ENCODE results near the gene EFCAB14.
"Not testable (repeated sequence)": the region's sequence is repeated elsewhere in the genome, so short reads cannot be mapped to it uniquely, and the experiment has no call there.

Gene EFCAB14

DNA sequence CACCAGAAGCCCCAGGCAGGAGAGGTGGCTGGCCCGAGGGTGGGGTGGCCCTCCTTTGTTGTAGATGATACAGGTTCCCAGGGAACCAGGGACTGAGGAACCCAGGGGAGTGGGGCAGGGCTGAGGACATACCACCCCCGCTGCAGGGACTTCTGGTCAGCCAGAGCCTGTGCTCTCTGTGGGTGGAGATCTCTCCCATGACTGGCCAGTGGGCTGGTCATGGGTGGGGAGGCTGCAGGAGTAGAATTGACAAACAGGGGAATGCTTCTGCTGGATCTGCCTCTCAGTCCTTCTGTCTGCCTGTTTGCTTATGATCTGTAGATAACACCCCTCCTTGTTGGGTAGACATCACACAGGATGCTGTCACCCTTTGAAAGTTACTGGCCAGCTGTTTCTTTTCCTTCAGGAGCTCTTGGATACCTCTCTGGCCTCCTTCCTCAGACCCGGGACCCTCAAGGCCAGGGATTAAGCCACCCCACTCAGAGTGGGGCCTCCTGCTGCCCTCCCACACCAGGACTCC lies 2.8 kb upstream of the EFCAB14 start:
- no peak for DNase-seq

DNA sequence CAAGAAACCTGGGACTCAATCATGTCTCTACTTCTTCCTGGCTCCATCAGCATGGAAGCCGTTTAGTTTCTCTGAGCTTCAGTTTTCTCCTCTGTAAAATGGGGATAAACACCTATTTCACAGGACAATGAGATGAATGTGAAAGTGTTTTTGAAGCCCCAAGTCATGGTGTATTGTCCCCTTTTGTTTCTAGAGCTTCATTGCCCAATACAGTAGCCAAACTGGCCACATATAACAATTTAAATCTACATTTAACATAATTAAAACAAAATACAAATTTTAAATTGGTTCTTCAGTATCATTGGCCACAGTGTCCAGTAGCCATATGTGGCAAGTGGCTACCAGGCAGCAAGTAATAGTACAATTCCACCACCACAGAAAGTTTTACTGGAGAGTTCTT lies 2.3 kb upstream of the EFCAB14 start:
- no peak for DNase-seq

DNA sequence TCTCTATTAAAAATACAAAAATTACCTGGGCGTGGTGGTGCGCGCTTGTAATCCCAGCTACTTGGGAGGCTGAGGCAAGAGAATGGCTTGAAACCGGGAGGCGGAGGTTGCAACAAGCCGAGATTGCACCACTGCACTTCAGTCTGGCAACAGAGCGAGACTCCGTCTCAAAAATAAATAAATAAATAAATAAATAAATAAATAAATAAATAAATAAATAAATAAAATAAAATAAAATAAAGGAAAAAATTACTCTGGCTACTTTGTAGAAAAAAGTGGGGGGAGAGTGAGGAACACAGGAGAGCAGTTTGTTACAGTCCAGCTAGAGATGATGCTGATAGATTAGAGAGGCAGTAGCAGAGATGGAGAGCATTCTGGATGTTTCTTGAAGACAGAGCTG lies 1.4 kb upstream of the EFCAB14 start:
- not testable (repeated sequence) for DNase-seq

DNA sequence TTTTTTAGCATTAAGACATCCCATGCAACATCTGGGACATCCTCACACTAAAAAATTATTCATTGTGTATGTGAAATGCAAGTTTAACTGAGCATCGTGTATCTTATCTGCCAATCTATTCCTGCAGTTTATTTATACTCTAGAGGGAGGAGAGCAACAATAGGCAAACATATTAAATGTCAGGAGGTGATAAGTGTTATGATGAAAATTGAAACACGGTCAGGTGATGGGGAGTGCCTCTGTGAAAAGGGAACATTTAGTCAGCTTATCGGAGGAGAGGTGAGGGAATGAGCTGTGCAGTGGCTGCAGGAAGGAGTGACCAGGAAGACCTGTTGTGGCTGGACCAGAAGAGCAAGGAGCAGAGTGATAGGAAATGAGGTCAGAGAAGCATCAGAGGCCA lies 775 bp upstream of the EFCAB14 start:
- DNase-seq = no peak

DNA sequence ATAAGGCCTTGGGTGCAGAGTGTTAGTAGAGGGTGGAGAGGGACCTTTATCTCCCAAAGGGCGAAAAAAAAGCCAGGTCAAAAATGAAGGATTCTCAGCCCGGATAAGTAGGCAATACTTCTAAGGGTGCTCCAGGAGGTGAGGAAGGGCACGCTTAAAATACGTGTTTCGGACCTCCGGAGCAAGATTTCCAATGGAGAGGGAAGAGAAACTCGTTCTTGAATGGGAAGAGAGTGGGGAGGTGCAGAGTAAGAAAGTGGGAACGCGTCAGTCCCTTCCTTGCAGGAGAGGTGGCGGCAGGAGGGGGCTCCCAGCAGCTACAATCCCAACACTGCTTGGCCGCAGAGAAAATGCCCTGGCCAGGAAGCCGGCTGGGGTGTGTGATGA lies 581 bp downstream of the EFCAB14 start:
- no peak for DNase-seq

DNA sequence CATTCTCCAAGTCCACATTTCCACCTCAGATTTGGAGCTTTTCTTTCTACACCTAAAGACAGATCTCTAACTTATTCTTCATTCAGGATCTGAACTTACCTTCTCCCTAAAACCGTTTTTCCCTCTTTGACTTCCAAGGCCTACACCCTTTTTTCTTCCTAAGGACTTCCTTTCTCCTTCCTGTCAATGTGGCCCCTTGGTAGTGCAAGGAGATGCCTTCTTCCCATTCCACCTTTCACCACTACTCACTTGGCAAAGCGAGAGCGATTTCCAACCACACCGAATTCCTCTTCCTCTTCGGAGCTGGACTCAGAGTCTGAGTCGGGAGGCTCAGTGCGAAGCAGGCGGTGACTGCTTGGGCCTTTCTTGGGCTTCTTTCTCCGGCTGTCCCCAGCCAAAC lies 1.3 kb downstream of the EFCAB14 start:
- DNase-seq = no peak

DNA sequence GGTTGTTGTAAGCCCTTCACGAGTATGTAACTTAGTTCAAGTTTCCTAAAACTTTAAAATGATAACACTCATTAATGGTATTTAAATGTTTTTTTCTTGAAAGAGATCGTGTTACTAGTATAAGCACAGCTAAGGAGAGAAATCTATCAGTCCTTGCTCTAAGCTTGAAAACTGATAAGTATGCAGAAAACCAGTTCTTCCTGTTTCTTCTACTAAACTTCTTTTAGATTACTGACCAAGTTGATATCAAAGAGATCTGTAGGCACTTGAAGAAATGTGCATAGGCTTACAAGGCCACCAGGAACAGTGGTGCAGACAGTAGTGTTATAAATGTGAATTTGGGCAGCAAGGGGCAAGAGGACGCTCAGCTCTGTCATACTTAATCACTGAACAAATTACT lies 3.9 kb downstream of the EFCAB14 start:
- no peak for DNase-seq

DNA sequence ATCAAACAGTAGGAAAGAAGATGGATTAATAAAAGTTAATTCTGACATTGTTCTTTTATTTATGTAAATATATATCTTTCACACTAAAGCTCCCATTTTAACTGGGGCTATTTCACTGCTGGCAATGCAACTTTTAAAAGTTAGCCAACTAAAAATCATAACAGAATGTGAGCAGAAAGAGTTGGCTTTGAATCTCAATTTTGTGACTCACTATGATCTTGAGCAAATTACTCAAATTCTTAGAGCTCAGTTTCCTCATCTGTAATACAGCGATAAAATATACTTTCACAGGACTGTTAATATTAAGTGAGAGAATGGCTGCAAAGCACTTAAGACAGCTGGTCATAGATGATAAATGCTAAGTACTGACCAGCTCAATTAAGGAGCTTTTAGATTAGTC lies 10.8 kb downstream of the EFCAB14 start:
- DNase-seq = no peak

DNA sequence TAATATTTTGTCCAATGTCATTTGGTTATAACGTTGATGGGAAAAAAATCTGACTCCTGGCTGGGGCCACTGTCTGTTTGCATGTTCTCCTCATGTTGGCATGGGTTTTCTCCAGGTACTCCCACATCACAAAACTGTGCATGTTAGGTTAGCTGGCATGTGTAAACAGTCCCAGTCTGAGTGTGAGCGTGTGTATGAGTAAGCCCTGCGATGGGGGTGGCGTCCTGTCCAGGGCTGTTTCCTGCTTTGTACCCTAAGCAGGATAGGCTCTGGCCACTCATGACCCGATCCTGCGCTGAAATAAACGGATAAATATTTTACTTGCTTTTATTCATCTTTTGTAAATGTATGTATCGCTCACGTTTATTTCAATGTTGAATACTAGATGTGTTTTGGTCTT lies 13.5 kb downstream of the EFCAB14 start:
- DNase-seq = no peak

DNA sequence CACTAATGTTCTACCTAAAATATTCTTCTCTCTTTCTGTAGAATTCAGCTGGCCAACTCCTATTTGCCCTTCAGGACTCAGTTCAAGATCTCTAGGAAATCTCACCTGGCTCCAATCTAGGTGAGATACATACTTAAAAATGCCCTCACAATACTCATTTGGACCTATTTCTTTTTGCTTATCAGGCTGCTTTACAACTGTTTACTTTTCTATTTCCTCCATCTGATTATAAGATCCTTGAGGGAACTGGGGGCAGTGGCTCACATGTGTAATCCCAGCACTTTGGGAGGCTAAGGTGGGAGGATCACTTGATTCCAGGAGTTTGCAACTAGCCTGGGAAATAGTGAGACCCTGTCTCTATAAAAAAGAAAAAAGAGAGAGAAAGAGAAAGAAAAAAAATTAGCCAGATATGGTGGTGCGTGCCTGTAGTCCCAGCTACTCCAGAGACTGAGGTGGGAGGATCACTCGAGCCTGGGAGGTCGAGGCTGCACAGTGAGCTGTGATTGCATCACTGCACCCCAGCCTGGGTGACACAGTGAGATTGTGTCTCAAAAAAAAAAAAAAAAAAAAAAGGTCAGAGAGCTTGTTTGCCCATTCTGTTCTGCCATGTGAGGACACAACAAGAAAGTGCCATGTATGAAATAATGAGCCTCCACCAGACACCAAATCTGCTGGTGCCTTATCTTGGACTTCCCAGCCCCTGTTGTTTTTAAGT lies 14.8 kb downstream of the EFCAB14 start:
- DNase-seq = no peak

DNA sequence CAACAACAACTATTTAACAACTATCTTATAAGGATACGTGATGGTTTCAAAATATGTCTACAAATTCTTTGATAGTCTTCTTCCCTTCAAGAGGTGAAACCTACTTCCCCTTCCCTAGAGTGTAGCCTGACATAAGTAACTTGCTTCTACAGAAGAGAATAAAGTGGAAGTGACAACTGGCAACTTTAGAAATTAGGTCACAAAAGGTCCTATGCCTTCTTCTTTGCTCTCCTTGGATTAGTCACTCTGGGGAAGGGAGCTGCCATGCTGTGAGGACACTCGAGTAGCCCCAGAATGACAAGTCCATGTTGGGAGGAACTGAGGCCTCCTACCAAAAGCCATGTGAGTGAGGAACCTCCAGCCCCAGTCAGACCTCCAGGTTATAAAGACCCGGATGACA lies 19.2 kb downstream of the EFCAB14 start:
- DNase-seq = no peak

DNA sequence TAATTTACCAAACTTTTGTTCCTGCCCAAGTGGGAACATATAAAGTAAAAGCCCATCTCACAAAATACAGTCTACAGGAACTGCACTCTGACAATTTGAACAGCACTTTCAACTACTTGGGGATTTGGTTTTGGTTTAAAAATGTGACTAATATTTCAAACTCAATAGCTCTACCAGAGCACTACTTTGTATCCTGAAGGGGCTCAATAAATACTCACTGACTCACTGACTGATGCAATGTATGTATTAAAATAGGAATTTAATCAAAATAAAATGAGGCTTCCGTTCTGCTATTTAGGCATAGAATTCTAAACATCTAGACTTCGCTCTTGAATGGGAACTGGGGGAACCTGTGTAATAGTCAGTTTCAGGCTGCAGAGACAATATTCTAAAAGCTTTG lies 21.9 kb downstream of the EFCAB14 start:
- no peak for DNase-seq

DNA sequence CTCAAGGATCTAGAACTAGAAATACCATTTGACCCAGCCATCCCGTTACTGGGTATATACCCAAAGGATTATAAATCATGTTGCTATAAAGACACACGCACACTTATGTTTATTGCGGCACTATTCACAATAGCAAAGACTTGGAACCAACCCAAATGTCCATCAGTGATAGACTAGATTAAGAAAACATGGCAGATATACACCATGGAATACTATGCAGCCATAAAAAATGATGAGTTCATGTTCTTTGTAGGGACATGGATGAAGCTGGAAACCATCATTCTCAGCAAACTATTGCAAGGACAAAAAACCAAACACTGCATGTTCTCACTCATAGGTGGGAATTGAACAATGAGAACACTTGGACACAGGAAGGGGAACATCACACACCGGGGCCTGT lies 24.2 kb downstream of the EFCAB14 start:
- not testable (repeated sequence) for DNase-seq

DNA sequence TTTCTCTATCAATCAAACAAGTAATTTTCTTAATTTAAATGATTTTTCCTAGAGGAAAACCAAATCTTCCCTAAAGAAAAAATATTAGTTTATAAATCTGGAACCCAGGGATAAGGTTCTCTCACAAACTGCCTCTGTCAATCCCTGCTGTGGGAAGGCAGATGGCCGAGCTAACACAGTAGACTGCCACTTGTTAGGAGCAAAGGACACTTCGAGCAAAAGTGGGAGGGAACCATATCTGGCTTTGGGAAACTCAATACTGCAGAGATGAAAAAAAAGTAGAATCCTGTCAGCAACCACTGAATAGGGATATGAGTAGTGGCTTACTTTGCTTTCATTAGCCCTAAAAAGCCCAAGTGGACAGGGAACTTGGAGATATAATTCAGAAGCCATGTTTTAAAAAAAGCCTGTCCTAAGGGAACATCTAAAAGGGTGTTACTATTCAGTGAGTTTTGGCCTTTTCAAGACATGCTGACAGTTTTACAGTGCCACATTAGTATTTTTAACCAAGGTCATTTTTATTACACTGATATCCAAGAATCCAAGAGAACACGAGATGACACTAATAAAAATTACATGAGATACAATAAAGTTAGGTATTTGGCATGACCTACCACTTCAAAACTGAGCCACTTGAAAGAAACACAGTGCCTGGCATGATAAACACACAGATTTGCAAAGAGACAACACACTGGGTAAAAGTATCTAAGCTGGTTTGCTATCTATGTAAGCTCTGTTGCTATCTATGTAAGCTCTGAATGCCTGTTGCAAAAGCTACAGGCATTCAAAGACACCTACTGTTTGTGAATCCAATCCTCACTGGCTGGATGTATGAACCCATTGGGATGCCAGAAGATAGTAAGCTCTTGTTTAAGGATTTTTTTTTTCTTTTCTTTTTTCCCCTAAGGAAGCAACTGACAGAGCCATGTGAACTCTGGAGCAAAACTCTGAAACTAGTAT lies 25.8 kb downstream of the EFCAB14 start:
- no peak for DNase-seq

DNA sequence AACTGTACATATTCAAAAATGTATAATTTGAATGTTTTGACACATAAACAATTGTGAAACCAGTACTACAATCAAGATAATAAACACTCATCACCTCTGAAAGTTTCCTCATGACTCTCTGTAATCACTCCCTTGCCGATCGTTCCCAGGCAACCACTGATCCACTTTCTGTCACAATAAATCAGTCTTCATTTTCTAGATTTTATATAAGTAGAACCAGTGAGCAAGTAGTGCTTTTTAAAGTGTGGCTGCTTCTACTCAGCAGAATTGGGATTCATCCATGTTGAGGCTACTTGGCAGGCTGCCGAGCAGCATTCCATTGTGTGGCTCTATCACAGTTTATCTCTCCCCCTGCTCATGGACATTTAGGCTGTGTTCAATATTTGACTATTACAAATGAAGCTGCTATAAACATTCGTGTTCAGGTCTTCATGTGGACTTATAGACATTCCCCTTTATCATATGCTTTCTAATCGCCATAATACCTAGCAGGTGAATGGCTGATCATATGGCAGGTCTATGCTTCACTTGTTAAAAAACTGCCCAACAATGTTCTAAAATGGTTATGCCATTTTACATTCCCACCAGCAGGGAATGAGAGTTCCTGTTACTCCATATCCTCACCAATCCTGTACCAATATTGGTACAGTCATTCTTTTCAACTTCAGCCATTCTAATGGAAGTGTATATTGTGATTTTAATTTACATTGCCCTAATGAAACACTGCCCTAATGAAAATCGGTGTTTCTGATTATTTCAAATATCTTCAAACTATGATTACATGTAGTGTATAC lies 26.7 kb downstream of the EFCAB14 start:
- DNase-seq = no peak

DNA sequence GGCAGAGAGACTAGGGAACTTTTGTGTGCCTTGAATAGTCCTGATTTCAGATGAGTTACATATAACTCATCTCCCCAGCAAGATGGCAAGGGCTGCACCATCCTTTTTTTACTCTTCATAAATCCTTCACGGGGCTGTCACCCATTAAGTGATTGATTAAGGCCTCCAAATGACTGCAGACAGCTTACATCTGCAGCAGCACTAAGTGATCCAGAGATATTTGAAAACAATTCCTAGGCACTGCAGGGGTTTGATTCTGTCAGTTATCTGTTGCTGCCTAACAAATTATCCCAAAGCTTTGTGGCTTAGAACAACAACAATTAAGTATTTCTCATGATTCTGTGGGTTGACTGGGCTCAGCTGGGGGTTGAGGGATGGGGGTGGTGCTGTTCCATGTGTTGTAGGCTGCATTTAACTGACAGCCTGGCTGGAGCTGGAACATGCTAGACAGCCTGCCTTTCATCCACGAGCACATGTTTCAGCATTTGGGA lies 27.9 kb downstream of the EFCAB14 start:
- no peak for DNase-seq

DNA sequence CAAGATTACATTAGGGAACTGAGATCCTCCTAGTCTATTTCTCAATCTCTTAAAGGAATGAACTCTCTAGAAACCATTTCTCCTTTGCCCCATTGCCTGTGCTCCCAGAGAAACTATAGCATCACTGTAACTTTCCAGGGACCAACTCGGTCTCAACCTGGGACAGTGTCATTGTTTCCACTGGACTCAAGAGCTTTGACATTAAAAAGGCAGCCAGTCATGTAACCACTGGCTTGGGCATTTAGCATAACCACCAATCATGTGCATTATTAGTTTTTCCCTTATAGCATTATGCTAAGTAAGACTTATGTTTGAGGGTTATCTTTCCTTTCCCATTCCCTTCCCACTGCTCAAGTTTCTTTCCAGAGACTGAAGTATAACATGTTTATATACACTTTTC lies 29.0 kb downstream of the EFCAB14 start:
- no peak for DNase-seq

DNA sequence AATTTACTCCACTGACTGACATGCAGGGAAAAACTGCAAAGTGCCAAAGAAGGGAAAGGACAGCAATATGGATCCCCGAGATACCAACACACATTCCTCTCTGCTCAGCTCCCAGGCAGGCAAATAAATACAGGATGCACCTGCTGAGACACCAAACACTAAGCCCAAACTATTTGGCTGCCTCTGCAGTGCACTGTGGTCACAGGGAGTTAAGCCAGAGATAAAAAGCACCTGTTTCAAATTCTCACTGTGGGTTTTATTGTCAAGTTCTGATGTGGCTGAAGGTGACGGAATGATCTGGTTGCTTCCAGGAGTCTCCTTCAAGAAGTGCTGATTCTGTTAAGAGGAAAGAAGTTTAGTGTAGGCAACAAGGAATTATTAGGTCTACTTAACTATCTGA lies 29.6 kb downstream of the EFCAB14 start:
- DNase-seq = no peak

DNA sequence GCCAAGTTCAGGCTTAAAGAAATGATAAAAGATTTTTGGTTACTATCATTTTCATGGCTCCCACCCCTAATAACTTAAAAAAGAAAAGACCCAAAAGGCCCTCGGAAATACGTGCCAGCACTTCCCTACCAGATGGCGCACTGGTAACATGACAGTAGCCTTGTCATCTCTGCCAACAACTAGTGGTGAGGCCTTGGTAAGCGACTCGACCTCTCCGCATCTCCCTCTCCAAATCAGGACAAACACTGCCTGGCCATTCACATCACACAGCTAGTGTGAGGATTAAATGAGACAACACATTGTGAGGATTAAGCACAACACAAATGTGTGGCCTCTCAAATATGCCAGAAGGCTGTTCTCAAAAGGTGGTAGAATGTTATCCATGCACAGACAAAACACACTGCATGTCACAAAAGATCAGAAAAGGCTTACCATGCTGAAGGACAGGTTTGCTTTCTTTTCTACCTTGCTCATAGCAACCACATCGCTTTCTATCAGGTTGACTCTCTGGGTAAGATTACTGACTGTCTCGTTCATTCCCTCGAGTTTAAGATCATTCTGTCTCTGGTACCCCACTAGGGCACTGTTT lies 30.9 kb downstream of the EFCAB14 start:
- DNase-seq = no peak

DNA sequence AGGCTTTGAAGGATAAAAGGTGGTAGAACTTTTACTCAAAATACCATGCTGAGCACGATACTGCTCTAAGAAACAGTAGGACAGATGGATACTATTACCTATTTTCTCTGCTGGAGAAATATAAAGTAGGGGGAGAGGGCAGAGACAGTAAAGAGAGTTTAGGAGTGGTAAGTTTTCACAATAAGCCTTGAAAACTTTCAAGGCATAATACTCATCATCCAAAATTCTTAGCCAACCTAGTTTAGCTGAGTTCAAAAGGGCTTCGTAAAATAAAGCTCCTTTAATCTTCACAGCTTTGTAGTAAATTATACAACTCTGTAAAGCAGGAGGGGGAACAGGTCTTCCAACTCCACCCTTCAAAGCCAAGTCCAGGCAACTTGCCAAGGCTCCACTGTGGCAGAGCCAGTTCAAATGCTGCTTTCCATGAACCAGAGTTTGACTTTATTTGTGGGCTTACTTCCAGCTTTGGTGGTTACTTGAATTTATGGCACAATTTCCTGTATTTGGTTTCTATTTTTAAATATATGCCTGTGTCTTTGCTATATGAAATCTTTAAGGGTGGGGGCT lies 31.7 kb downstream of the EFCAB14 start:
- no peak for DNase-seq

DNA sequence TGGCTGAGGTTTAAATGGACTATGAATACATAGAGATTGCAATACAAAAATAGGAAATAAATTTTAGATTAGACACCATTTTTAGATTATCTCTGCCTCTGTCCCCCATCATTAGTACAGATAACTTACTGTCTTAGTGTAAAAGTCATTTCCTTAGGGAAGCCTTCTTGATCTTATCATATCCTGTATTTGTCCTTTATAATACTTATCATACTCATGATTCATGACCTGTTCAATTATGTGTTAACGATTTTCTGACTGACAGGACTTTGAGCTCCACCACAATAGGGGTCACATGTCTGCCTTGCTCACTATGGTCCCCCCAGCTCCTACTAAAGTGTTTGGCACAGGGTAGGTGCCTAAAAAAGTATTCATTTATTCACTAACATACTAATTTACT lies 32.7 kb downstream of the EFCAB14 start:
- DNase-seq = no peak

DNA sequence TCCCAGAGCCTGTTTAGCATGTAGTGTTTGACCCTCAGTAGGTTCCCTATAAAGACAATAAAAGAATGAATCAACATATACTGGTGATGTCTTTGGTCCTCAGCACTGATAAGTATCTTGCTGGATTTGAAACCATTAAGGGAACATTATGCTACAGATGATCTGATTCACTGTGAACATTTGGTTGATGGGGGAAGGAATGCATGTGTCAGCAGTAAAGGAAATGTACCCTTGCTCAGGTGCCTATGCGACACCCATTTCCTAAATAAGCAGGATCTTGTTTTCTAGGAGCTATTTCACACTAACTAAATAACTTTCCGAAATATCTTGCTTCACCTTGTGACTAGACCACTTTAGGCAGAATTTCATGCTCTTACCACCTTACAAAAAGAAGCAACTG lies 34.2 kb downstream of the EFCAB14 start:
- no peak for DNase-seq

Data from stimulated activated CD4-positive, alpha-beta T cell treated with anti-CD3 and anti-CD28 coated beads, Interleukin-2, amount 100 ng/mL, for 24 hours (primary cell).